Measurements from ENCODE around the gene AKAP9.
"Not testable (repeated sequence)": the region's sequence is repeated elsewhere in the genome, so short reads cannot be mapped to it uniquely, and the experiment has no call there.

DNA sequence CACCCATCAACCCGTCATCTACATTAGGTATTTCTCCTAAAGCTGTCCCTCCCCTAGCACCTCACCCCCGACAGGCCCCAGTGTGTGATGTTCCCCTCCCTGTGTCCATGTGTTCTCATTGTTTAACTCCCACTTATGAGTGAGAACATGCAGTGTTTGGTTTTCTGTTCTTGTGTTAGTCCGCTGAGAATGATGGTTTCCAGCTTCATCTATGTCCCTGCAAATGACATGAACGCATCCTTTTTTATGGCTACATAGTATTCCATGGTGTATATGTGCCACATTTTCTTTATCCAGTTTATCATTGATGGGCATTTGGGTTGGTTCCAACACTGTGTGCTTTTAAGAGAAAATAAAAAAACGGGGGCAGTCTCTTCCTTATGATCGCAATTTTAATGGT is 143.3 kb downstream of the AKAP9 start:
- TF ChIP-seq, protein P1, sequence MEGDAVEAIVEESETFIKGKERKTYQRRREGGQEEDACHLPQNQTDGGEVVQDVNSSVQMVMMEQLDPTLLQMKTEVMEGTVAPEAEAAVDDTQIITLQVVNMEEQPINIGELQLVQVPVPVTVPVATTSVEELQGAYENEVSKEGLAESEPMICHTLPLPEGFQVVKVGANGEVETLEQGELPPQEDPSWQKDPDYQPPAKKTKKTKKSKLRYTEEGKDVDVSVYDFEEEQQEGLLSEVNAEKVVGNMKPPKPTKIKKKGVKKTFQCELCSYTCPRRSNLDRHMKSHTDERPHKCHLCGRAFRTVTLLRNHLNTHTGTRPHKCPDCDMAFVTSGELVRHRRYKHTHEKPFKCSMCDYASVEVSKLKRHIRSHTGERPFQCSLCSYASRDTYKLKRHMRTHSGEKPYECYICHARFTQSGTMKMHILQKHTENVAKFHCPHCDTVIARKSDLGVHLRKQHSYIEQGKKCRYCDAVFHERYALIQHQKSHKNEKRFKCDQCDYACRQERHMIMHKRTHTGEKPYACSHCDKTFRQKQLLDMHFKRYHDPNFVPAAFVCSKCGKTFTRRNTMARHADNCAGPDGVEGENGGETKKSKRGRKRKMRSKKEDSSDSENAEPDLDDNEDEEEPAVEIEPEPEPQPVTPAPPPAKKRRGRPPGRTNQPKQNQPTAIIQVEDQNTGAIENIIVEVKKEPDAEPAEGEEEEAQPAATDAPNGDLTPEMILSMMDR (IDR thresholded peaks at IDR 0.05; ENCODE audit: low read depth, low read length, poor library complexity, severe bottlenecking) = not testable (repeated sequence)
- not testable (repeated sequence) for TF ChIP-seq EZH2phosphoT487 (IDR thresholded peaks at IDR 0.05; ENCODE audit: borderline replicate concordance, low read length)
